ENCODE results near the gene FMN2. TPM values are rescaled to one million over a fixed set of nuclear protein-coding genes. Genes with fewer than 3 reads are reported as not detected.

The FMN2 gene
- total and polyA plus RNA-seq, 9 donors, result 0.60 to 10.1 (median 2.5) TPM

DNA sequence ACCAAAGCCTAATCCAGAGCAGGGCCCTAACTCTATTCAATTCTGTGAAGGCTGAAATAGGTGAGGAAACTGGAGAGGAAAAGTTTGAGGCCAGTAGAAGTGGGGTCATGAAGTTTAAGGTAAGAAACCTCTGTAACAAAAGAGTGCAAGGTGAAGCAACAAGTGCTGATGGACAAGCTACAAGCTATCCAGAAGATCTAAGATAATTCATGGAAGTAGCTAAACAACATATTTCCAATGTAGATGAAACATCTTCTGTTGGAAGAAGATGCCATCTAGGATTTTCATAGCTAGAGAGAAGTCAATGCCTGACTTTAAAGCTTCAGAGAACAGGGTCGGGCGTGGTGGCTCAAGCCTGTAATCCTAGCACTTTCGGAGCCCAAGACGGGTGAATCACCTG, 302.7 kb downstream of the FMN2 start:
- 89 to 96% (median 93%) methylated on average over 4 of the region's 4 CpGs for WGBS, 3 donors
- no peaks in the 10 kb centered on the region for H3K4me1 ChIP-seq (ENCODE audit: insufficient read depth)
- intact Hi-C loops (cut with DNase I), result no loop called here
- H3K36me3 ChIP-seq, result no peaks in the 10 kb centered on the region
- no peaks in the 10 kb centered on the region for H3K27me3 ChIP-seq
- no peak for TF ChIP-seq POLR2A (IDR thresholded peaks at IDR 0.05)
- TF ChIP-seq EP300 (IDR thresholded peaks at IDR 0.05), result no peak
- TF ChIP-seq, protein P1, sequence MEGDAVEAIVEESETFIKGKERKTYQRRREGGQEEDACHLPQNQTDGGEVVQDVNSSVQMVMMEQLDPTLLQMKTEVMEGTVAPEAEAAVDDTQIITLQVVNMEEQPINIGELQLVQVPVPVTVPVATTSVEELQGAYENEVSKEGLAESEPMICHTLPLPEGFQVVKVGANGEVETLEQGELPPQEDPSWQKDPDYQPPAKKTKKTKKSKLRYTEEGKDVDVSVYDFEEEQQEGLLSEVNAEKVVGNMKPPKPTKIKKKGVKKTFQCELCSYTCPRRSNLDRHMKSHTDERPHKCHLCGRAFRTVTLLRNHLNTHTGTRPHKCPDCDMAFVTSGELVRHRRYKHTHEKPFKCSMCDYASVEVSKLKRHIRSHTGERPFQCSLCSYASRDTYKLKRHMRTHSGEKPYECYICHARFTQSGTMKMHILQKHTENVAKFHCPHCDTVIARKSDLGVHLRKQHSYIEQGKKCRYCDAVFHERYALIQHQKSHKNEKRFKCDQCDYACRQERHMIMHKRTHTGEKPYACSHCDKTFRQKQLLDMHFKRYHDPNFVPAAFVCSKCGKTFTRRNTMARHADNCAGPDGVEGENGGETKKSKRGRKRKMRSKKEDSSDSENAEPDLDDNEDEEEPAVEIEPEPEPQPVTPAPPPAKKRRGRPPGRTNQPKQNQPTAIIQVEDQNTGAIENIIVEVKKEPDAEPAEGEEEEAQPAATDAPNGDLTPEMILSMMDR (IDR thresholded peaks at IDR 0.05), result no peak
- DNase-seq, result no peak
- no peaks in the 10 kb centered on the region for H3K9me3 ChIP-seq
- no peak overlapping the region for H3K4me3 ChIP-seq
- H3K27ac ChIP-seq, result no peak overlapping the region

- no peaks in the 10 kb centered on the region for H3K27me3 ChIP-seq
- no peak for DNase-seq
- no peak for TF ChIP-seq POLR2A (IDR thresholded peaks at IDR 0.05)
- TF ChIP-seq, protein P1 (IDR thresholded peaks at IDR 0.05), result no peak
- TF ChIP-seq EP300 (IDR thresholded peaks at IDR 0.05), result no peak
- H3K4me3 ChIP-seq, result no peak overlapping the region
- H3K36me3 ChIP-seq, result no peaks in the 10 kb centered on the region
- no peaks in the 10 kb centered on the region for H3K4me1 ChIP-seq (ENCODE audit: insufficient read depth)
- WGBS, 3 donors, result 58 to 69% (median 59%) methylated on average over 1 of the region's 1 CpG
- intact Hi-C loops (cut with DNase I), result no loop called here
- no peaks in the 10 kb centered on the region for H3K9me3 ChIP-seq
- H3K27ac ChIP-seq, result no peak overlapping the region
These were observed 303.7 kb downstream of the FMN2 start for GRCh38 chr1:240395336-240395735.

DNA sequence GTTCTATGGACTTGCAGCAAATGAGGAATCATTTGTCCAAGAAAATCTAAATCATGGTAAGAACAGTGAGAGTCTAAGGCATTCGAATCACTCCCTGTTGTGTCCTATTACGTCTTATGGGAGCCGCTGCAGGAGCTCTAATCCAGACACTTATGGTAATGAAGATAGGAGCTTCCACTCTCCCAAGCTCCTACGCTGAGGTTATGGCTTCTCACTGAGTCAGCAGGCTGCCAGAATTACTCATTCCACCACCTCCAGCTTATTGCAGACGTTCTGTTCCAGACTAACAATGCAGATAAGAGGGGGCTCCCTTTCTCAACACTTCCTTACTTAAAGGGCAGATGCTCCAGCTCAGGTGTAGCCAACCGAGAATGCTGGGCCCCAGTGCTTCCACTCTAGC, 307.7 kb downstream of the FMN2 start:
- Histone ChIP-seq H3K4me1 (ENCODE audit: insufficient read depth) (no peaks in the 10 kb centered on the region), H3K27me3 (no peaks in the 10 kb centered on the region), H3K4me3 (no peak overlapping the region), H3K9me3 (no peaks in the 10 kb centered on the region), H3K36me3 (no peaks in the 10 kb centered on the region), H3K27ac (no peak overlapping the region)
- TF ChIP-seq, protein P1 (IDR thresholded peaks at IDR 0.05), result no peak
- no peak for TF ChIP-seq EP300 (IDR thresholded peaks at IDR 0.05)
- WGBS, 3 donors, result 17 to 31% (median 19%) methylated on average over 6 of the region's 6 CpGs
- intact Hi-C loops (cut with DNase I), result no loop called here
- DNase-seq, result peak in 2 of 5 donors; percentile 16 to 17

DNA sequence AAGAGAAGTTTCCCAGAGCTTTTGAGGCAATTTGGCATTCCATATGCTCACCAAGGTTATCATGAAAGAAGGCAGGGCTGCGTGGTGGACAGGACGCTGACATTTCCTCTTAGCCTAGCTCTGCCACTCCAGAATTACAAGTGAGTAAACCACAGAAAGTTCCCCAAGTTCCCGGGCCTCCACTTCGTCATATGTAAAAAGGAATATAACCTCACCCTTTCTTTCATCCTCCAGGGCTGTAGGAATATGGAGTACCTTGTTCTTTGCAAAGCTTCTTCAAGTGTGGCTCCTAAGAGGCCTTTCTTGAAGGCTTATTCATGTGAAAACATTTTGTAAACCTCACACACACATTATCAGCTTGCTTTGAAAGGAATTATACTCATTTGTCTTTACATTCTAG, 310.0 kb downstream of the FMN2 start:
- no peaks in the 10 kb centered on the region for H3K27me3 ChIP-seq
- DNase-seq, result no peak
- intact Hi-C loops (cut with DNase I), result no loop called here
- H3K4me3 ChIP-seq, result no peak overlapping the region
- TF ChIP-seq, protein P1 (IDR thresholded peaks at IDR 0.05), result no peak
- TF ChIP-seq POLR2A (IDR thresholded peaks at IDR 0.05) (no peak), EP300 (IDR thresholded peaks at IDR 0.05) (no peak)
- 65 to 82% (median 68%) methylated on average over 4 of the region's 4 CpGs for WGBS, 3 donors
- H3K36me3 ChIP-seq, result no peaks in the 10 kb centered on the region
- no peaks in the 10 kb centered on the region for H3K4me1 ChIP-seq (ENCODE audit: insufficient read depth)
- no peaks in the 10 kb centered on the region for H3K9me3 ChIP-seq
- H3K27ac ChIP-seq, result no peak overlapping the region

DNA sequence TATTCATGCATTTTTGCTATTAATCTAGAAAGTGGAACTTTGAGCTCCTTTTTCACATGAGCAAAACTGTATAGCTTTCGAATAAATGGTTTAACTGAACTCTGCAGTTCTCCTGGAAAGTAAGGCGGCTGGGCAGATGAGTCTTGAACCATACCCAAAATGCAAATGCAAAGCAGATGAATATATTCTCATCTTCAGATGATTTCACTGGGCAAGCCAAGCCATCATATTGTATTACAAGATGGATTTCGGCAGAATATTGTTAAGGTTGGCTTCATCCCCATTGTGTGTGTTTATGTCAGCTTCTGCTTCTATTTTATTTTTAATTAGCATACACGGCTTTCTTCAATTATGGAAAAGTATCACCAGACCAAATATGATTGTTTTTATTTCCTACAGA, 310.6 kb downstream of the FMN2 start:
- H3K27ac ChIP-seq, result no peak overlapping the region
- intact Hi-C loops (cut with DNase I), result no loop called here
- no peaks in the 10 kb centered on the region for H3K9me3 ChIP-seq
- H3K4me1 ChIP-seq (ENCODE audit: insufficient read depth), result no peaks in the 10 kb centered on the region
- no peaks in the 10 kb centered on the region for H3K27me3 ChIP-seq
- no peaks in the 10 kb centered on the region for H3K36me3 ChIP-seq
- no peak for DNase-seq
- TF ChIP-seq, protein P1 (IDR thresholded peaks at IDR 0.05), result no peak
- TF ChIP-seq EP300 (IDR thresholded peaks at IDR 0.05) (no peak), POLR2A (IDR thresholded peaks at IDR 0.05) (no peak)
- H3K4me3 ChIP-seq, result no peak overlapping the region
- WGBS, 3 donors, result 66 to 81% (median 78%) methylated on average over 4 of the region's 4 CpGs
